HG03520 (cell line): ENCODE measurements around the gene ZC3H18.
"Not testable (repeated sequence)": the region's sequence is repeated elsewhere in the genome, so short reads cannot be mapped to it uniquely, and the experiment has no call there.

Source experiments
- ATAC-seq: cut with Tn5 transposase; IDR thresholded peaks from one replicate; pipeline ENCODE4 v1.9.1; 2021; ENCODE audit warnings: mild to moderate bottlenecking, moderate library complexity; ENCODE audit not compliant: unreplicated experiment

ZC3H18 gene

GRCh38 chr16:88651989-88652761 is 82.0 kb downstream of the ZC3H18 start:
- no peak for ATAC-seq

- no peak for ATAC-seq
These were observed 82.5 kb downstream of the ZC3H18 start for GRCh38 chr16:88652762-88653063.

GRCh38 chr16:88653101-88653500 is 82.9 kb downstream of the ZC3H18 start:
- ATAC-seq = no peak

GRCh38 chr16:88653596-88654362 is 83.6 kb downstream of the ZC3H18 start:
- no peak for ATAC-seq

- ATAC-seq = no peak
These were observed 84.3 kb downstream of the ZC3H18 start for GRCh38 chr16:88654363-88655052.

GRCh38 chr16:88655053-88655732 is 85.0 kb downstream of the ZC3H18 start:
- no peak for ATAC-seq

GRCh38 chr16:88655733-88656281 is 85.6 kb downstream of the ZC3H18 start:
- ATAC-seq = no peak

GRCh38 chr16:88656291-88656980 is 86.2 kb downstream of the ZC3H18 start:
- no peak for ATAC-seq

- no peak for ATAC-seq
These were observed 87.2 kb downstream of the ZC3H18 start for GRCh38 chr16:88657371-88657770.

- ATAC-seq = no peak
These were observed 88.5 kb downstream of the ZC3H18 start for GRCh38 chr16:88658714-88659113.

- no peak for ATAC-seq
These were observed 89.0 kb downstream of the ZC3H18 start for GRCh38 chr16:88659160-88659559.

- no peak for ATAC-seq
These were observed 91.3 kb downstream of the ZC3H18 start for GRCh38 chr16:88661468-88661867.

- ATAC-seq = peak; percentile 5
These were observed 92.1 kb downstream of the ZC3H18 start for GRCh38 chr16:88662222-88662842.

GRCh38 chr16:88662843-88663606 is 92.8 kb downstream of the ZC3H18 start, which contains the start of gene MVD:
MVD (minus strand) TSS chr16:88663091; CDS start chr16:88663080, 11 bp downstream.
- peak; percentile 92 for ATAC-seq

- ATAC-seq = no peak
These were observed 94.9 kb downstream of the ZC3H18 start for GRCh38 chr16:88665148-88665547.

GRCh38 chr16:88665570-88665969 is 95.4 kb downstream of the ZC3H18 start:
- ATAC-seq = no peak

GRCh38 chr16:88667461-88667860 is 97.3 kb downstream of the ZC3H18 start:
- ATAC-seq = no peak

- not testable (repeated sequence) for ATAC-seq
These were observed 99.3 kb downstream of the ZC3H18 start for GRCh38 chr16:88669493-88669892.

- no peak for ATAC-seq
These were observed 99.8 kb downstream of the ZC3H18 start for GRCh38 chr16:88669980-88670379.
